ENCODE data around the gene CHST2.

DNA sequence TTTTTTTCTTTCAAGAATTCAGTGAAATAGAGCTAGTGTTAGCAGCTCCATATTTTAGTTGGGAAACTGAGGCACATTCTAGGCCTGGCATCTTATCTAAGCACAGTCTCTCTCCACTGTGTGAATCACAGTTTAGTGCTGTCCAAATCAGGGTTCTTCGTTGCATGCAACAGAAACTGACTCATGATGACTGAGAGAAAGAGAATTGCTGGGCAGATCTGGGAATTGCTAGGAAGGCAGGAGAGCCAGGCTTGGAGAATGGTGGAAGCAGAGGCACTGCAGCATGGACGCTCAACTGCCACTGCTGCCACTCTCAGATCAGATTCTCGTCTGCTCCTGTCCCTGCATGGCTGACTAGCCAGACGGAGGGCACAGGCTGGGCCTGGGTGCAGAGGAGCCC lies 40.7 kb upstream of the CHST2 start:
- TF ChIP-seq, protein P1, sequence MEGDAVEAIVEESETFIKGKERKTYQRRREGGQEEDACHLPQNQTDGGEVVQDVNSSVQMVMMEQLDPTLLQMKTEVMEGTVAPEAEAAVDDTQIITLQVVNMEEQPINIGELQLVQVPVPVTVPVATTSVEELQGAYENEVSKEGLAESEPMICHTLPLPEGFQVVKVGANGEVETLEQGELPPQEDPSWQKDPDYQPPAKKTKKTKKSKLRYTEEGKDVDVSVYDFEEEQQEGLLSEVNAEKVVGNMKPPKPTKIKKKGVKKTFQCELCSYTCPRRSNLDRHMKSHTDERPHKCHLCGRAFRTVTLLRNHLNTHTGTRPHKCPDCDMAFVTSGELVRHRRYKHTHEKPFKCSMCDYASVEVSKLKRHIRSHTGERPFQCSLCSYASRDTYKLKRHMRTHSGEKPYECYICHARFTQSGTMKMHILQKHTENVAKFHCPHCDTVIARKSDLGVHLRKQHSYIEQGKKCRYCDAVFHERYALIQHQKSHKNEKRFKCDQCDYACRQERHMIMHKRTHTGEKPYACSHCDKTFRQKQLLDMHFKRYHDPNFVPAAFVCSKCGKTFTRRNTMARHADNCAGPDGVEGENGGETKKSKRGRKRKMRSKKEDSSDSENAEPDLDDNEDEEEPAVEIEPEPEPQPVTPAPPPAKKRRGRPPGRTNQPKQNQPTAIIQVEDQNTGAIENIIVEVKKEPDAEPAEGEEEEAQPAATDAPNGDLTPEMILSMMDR (IDR thresholded peaks at IDR 0.05) = no peak
- TF ChIP-seq POLR2AphosphoS5 (IDR thresholded peaks at IDR 0.05) = no peak
